GM18907 (cell line): ENCODE data around the gene LDLRAD1.
"Not testable (repeated sequence)": the region's sequence is repeated elsewhere in the genome, so short reads cannot be mapped to it uniquely, and the experiment has no call there.

ENCODE experiments used
- ATAC-seq: cut with Tn5 transposase; IDR thresholded peaks from one replicate; pipeline ENCODE4 v1.9.1; 2021; ENCODE audit warnings: mild to moderate bottlenecking, moderate library complexity; ENCODE audit not compliant: unreplicated experiment

Gene LDLRAD1

GRCh38 chr1:54017979-54018378 lies at the start of gene LDLRAD1:
LDLRAD1 (minus strand) TSS chr1:54018186; CDS start chr1:54018112, 74 bp downstream.
- ATAC-seq: no peak

GRCh38 chr1:54064299-54064698 lies 46.3 kb upstream of the LDLRAD1 start:
- no peak for ATAC-seq

- no peak for ATAC-seq
Measured at GRCh38 chr1:54054438-54054749, 36.4 kb upstream of the LDLRAD1 start.

GRCh38 chr1:54053745-54054437 lies 35.9 kb upstream of the LDLRAD1 start:
- ATAC-seq: no peak

- peak; percentile 95 for ATAC-seq
Measured at GRCh38 chr1:54052934-54053744, 35.2 kb upstream of the LDLRAD1 start, which contains the start of the genes TCEANC2 and TMEM59. TCEANC2 (plus strand) TSS chr1:54053608; CDS start chr1:54054423, 815 bp downstream. TMEM59 (minus strand) TSS chr1:54053204; CDS start chr1:54053188, 16 bp downstream.

- peak; percentile 24 for ATAC-seq
Measured at GRCh38 chr1:54052431-54052933, 34.5 kb upstream of the LDLRAD1 start.

GRCh38 chr1:54051933-54052430 lies 34.0 kb upstream of the LDLRAD1 start:
- no peak for ATAC-seq

GRCh38 chr1:54050435-54050834 lies 32.4 kb upstream of the LDLRAD1 start:
- not testable (repeated sequence) for ATAC-seq

- no peak for ATAC-seq
Measured at GRCh38 chr1:54047384-54048305, 29.7 kb upstream of the LDLRAD1 start.

- ATAC-seq: no peak
Measured at GRCh38 chr1:54046671-54047383, 28.8 kb upstream of the LDLRAD1 start.

- ATAC-seq: no peak
Measured at GRCh38 chr1:54045496-54045895, 27.5 kb upstream of the LDLRAD1 start.

GRCh38 chr1:54041806-54042205 lies 23.8 kb upstream of the LDLRAD1 start:
- no peak for ATAC-seq

- no peak for ATAC-seq
Measured at GRCh38 chr1:54037476-54037875, 19.5 kb upstream of the LDLRAD1 start.

GRCh38 chr1:54028306-54029251 lies 10.6 kb upstream of the LDLRAD1 start:
- ATAC-seq: no peak

GRCh38 chr1:54027848-54028247 lies 9.9 kb upstream of the LDLRAD1 start:
- no peak for ATAC-seq

GRCh38 chr1:54024811-54025210 lies 6.8 kb upstream of the LDLRAD1 start:
- ATAC-seq: not testable (repeated sequence)

GRCh38 chr1:54024358-54024757 lies 6.4 kb upstream of the LDLRAD1 start:
- ATAC-seq: no peak

GRCh38 chr1:54019562-54020176 lies 1.7 kb upstream of the LDLRAD1 start:
- ATAC-seq: not testable (repeated sequence)
